GM12865 (cell line): ENCODE data around the gene BCKDHB.
"Not testable (repeated sequence)": the region's sequence is repeated elsewhere in the genome, so short reads cannot be mapped to it uniquely, and the experiment has no call there.

Experiments
- DNase-seq: peaks from one replicate; pipeline ENCODE4 v3.0.0; 2010; ENCODE audit warnings: low read depth
- H3K4me3 ChIP-seq: 2 replicates; pipeline ENCODE4 v1.5.1; 2011; ENCODE audit warnings: mild to moderate bottlenecking, low read depth, low read length, control low read depth
- TF ChIP-seq, protein P1 (sequence below): IDR thresholded peaks from 2 replicates; pipeline ENCODE4 v1.5.1; 2011; ENCODE audit warnings: low read length, control low read depth, low read depth, inconsistent platforms; ENCODE audit not compliant: insufficient read depth; ENCODE audit errors: missing control alignments

BCKDHB gene

DNA sequence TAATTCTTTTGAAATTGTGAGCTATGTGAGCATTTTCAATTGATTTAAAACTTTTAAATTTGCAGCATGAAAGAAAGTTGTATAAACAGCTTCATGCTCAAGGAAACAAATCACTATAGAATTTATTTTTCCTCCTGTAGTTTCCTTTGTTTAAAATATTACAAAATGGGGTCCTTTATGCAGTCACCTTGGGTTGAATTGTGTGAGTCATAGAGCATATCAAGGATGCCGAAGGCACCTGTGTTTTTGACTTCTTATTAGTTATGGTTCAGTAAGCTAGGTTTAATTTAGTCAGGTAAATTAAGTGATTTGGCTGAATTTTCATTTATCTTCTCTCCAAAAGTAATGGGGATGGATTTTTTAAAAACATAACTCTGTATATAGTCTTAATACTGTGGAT, 96.8 kb downstream of the BCKDHB start:
- no peak overlapping the region for H3K4me3 ChIP-seq
- TF ChIP-seq, protein P1, sequence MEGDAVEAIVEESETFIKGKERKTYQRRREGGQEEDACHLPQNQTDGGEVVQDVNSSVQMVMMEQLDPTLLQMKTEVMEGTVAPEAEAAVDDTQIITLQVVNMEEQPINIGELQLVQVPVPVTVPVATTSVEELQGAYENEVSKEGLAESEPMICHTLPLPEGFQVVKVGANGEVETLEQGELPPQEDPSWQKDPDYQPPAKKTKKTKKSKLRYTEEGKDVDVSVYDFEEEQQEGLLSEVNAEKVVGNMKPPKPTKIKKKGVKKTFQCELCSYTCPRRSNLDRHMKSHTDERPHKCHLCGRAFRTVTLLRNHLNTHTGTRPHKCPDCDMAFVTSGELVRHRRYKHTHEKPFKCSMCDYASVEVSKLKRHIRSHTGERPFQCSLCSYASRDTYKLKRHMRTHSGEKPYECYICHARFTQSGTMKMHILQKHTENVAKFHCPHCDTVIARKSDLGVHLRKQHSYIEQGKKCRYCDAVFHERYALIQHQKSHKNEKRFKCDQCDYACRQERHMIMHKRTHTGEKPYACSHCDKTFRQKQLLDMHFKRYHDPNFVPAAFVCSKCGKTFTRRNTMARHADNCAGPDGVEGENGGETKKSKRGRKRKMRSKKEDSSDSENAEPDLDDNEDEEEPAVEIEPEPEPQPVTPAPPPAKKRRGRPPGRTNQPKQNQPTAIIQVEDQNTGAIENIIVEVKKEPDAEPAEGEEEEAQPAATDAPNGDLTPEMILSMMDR, result no peak
- DNase-seq, result no peak

DNA sequence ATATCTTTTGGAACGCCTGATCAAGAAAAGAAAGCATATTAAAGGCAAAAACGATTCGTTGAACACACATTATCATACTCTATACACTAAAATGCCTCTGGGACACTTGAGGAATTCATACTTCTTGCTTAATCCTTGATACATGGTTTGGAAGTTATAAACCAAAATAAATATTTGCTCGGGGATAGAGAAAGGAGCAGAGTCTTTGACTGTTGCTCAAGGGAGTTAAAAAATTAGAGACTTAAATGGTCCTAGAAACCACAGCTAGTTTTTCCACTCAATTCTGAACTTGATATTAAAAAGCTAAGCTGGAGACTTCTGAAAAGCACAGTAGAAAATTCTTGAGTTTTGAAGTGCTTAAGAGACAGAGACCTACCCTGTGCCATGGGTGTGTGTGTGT, 98.9 kb downstream of the BCKDHB start:
- H3K4me3 ChIP-seq, result no peak overlapping the region
- TF ChIP-seq, protein P1, result no peak
- no peak for DNase-seq

DNA sequence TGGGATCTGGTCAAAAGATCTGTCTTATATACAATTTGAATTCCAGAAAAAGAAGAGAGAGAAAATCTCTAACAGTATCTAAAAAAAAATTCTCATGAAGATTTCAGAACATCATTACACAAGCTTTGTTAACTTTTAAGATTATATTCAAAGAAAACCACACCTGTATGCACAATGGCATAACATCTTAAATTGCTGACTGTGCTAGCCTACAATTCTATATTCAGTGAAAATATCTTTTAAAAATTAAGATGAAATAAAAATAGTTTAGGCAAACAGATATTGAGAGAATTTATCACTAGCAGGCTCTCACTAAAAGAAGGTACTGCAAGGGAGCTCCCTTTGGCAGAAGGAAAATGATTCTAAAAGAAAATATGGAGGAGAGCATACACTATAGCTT, 100.3 kb downstream of the BCKDHB start:
- H3K4me3 ChIP-seq, result no peak overlapping the region
- no peak for DNase-seq
- TF ChIP-seq, protein P1, result no peak

DNA sequence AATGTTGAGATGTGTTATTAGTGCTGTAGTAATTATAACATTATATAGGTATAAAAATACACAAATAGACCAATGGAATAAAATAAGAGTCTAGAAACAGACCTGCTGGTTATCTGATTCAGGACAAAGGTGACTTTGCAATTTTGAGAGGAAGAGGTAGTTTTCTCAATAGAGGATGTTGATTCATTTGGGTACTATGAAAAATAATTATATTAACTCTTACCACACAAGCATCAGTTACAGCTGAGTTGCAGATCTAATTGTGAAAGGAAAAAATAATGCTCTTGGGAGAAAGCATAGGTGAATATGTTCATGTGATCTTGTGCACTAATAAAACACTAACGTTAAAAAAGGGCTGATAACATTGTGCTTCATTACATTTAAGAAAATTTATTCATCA, 103.0 kb downstream of the BCKDHB start:
- peak; percentile 12 for DNase-seq
- no peak overlapping the region for H3K4me3 ChIP-seq
- TF ChIP-seq, protein P1, result no peak

DNA sequence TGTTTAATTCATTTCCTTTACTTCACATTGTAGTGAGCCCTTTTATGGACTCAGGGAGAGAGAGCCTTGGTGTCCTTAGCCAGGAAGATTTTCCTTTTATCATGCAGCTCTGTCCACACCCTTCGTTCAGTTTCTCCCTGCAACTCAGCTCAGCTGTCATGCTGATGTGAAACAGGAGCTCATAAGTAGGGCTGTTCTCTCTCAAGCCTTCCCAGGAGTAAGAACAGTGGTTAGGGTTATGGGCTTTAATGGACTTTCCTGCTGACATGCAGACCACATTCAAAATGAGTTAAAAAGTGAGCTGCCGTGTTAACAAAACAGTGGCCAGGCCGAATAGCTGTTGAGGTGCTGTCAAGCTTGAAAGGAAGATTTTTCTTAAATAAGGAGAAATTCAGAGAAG, 104.1 kb downstream of the BCKDHB start:
- TF ChIP-seq, protein P1, result no peak
- peak; percentile 46 for DNase-seq
- no peak overlapping the region for H3K4me3 ChIP-seq

DNA sequence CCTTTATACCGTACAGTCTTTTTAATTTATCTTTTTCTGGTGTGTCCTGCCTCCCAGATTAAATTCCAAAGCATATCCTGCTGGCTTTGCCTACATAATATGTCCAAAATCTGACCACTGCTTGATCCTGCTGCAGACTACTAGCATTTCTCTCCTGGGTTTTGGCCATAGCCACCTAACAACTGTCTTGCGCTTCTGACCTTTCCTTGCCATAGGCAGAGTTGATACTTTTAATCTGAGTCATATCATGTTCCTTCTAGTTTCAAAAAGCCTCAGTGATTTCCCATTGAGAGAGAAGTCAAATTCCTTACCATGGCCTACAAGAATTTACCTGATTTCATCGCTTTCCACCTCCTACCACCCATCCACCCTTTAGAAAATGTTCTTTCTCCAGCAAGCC, 104.8 kb downstream of the BCKDHB start:
- H3K4me3 ChIP-seq, result no peak overlapping the region
- peak; percentile 17 for DNase-seq
- TF ChIP-seq, protein P1, result no peak

DNA sequence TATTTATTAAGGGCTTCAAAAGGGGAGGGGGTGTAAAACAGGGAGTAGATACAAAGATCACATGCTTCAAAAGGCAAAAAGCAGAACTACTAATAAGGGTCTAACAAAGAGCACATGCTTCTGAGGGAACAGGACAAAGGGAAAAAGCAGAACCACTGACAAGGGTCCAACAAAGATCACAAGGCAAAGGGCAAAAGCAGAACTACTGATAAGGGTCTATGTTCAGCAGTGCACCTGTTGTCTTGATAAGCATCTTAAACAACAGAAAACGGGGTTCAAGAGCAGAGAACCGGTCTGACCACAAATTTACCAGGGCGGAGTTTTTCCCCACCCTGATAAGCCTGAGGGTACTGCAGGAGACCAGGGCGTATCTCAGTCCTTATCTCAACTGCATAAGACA, 105.4 kb downstream of the BCKDHB start:
- H3K4me3 ChIP-seq, DNase-seq: not testable (repeated sequence)
